ENCODE results near the gene KLK12.
A peak's percentile ranks its signal among the peaks of the same experiment; 100 is the strongest.

The KLK12 gene

GRCh38 chr19:51003316-51003715, 31.5 kb downstream of the KLK12 start:
- H3K4me3 Mint-ChIP-seq: no peak overlapping the region
- no peaks in the 10 kb centered on the region for H3K36me3 Mint-ChIP-seq (ENCODE audit: low read depth)
- peaks cover 26% of the 10 kb centered on the region for H3K27me3 Mint-ChIP-seq (ENCODE audit: low read depth)
- H3K4me1 Mint-ChIP-seq: peaks cover 13% of the 10 kb centered on the region
- TF ChIP-seq CTCF (IDR thresholded peaks at IDR 0.05; ENCODE audit: unreplicated experiment in 3 of 3): no peak
- no peak overlapping the region for H3K27ac Mint-ChIP-seq
- no peaks in the 10 kb centered on the region for H3K9me3 Mint-ChIP-seq

DNA sequence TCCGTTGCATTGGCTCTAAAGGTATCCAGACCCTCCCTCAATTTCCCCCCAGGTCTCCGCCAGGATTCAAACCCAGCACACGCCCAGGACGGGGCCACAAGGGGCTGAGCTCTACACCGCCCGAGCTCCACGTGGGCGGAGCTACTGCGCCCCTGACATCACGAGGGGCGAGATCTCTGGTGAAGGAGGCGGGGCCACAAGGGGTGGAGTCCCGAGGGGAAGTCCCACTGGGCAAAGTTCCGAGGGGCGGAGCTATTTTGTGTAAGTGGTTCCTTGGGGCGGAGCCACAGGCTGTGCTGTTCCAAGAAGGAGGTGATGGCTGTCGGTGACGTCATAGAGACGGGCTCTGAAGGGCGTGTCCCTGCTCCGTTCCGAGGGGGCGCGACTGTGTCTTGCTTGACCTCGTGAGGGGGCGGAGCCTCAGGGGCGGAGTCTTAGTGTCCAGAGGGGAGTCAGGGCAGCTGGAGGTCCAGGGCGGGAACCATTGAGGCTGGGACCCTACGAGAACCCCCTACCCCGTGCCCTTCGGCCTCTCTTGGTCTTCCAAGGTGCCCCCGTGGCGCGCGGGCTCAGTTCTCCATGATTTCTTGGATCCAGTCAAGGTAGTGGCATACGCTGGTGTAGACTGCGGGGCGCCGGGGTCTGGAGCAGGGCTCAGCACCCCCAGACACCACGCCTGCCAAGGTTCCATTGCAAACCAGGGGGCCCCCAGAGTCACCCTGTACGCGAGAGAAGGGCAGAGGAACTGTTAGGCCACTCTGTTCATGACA, 32.1 kb downstream of the KLK12 start:
- H3K4me3 Mint-ChIP-seq: peak overlapping the region in 1 of 3 experiments; percentile 63
- no peaks in the 10 kb centered on the region for H3K9me3 Mint-ChIP-seq
- no peak for TF ChIP-seq CTCF (IDR thresholded peaks at IDR 0.05; ENCODE audit: unreplicated experiment in 3 of 3)
- H3K27me3 Mint-ChIP-seq (ENCODE audit: low read depth): peaks cover 31% of the 10 kb centered on the region
- H3K4me1 Mint-ChIP-seq: peaks cover 13% of the 10 kb centered on the region
- H3K36me3 Mint-ChIP-seq (ENCODE audit: low read depth): no peaks in the 10 kb centered on the region
- H3K27ac Mint-ChIP-seq: peak overlapping the region in 2 of 3 experiments; percentile 53 to 76

GRCh38 chr19:51002089-51002532, 32.7 kb downstream of the KLK12 start:
- Mint-ChIP-seq H3K9me3 (no peaks in the 10 kb centered on the region), H3K4me3 (peak overlapping the region in 2 of 3 experiments; percentile 21 to 63), H3K4me1 (peaks cover 13% of the 10 kb centered on the region), H3K36me3 (ENCODE audit: low read depth) (no peaks in the 10 kb centered on the region), H3K27me3 (ENCODE audit: low read depth) (peaks cover 28% of the 10 kb centered on the region), H3K27ac (peak overlapping the region; percentile 53 to 76 (median 66))
- TF ChIP-seq CTCF (IDR thresholded peaks at IDR 0.05; ENCODE audit: unreplicated experiment in 3 of 3): no peak

- peaks cover 13% of the 10 kb centered on the region for H3K4me1 Mint-ChIP-seq
- no peaks in the 10 kb centered on the region for H3K9me3 Mint-ChIP-seq
- H3K4me3 Mint-ChIP-seq: peak within 1 kb of the TSS; percentile 21 to 63 (median 60)
- H3K27ac Mint-ChIP-seq: peak within 1 kb of the TSS; percentile 53 to 76 (median 66)
- H3K36me3 Mint-ChIP-seq (ENCODE audit: low read depth): no peaks in the 10 kb centered on the region
- peaks cover 29% of the 10 kb centered on the region for H3K27me3 Mint-ChIP-seq (ENCODE audit: low read depth)
- TF ChIP-seq CTCF (IDR thresholded peaks at IDR 0.05; ENCODE audit: unreplicated experiment in 3 of 3): no peak
These were observed 33.3 kb downstream of the KLK12 start, which contains the start of gene KLK8 for GRCh38 chr19:51001515-51001914. TSS of gene KLK8 (minus strand) at chr19:51001604. CDS start at chr19:51001167, 437 bp downstream.

- no peak for TF ChIP-seq CTCF (IDR thresholded peaks at IDR 0.05; ENCODE audit: unreplicated experiment in 3 of 3)
- Mint-ChIP-seq H3K27me3 (ENCODE audit: low read depth) (peaks cover 30% of the 10 kb centered on the region), H3K9me3 (no peaks in the 10 kb centered on the region), H3K4me3 (peak overlapping the region in 1 of 3 experiments; percentile 29), H3K4me1 (peaks cover 13% of the 10 kb centered on the region), H3K27ac (peak overlapping the region in 2 of 3 experiments; percentile 66 to 76), H3K36me3 (ENCODE audit: low read depth) (no peaks in the 10 kb centered on the region)
These were observed 33.8 kb downstream of the KLK12 start for GRCh38 chr19:51000981-51001380.
